ENCODE measurements around the gene LRFN4.

Gene LRFN4

GRCh38 chr11:66866007-66866406 lies 9.1 kb downstream of the LRFN4 start:
- H3K9me3 ChIP-seq (ENCODE audit: low read length): no peaks in the 10 kb centered on the region
- H3K4me1 ChIP-seq (ENCODE audit: insufficient read depth, low read length): peaks cover 2% of the 10 kb centered on the region
- H3K36me3 ChIP-seq (ENCODE audit: insufficient read depth, low read length): no peaks in the 10 kb centered on the region
- no peak overlapping the region for H3K4me3 ChIP-seq (ENCODE audit: low read length)
- no peaks in the 10 kb centered on the region for H3K27me3 ChIP-seq (ENCODE audit: insufficient read depth, low read length)
- H2AFZ ChIP-seq (ENCODE audit: low read depth, low read length): no peak overlapping the region

GRCh38 chr11:66866511-66866986 lies 9.7 kb downstream of the LRFN4 start:
- Histone ChIP-seq H3K9me3 (ENCODE audit: low read length) (no peaks in the 10 kb centered on the region), H3K4me1 (ENCODE audit: insufficient read depth, low read length) (peaks cover 2% of the 10 kb centered on the region), H3K4me3 (ENCODE audit: low read length) (no peak overlapping the region), H2AFZ (ENCODE audit: low read depth, low read length) (no peak overlapping the region), H3K36me3 (ENCODE audit: insufficient read depth, low read length) (no peaks in the 10 kb centered on the region), H3K27me3 (ENCODE audit: insufficient read depth, low read length) (no peaks in the 10 kb centered on the region)

GRCh38 chr11:66867425-66868040 lies 10.7 kb downstream of the LRFN4 start:
- H2AFZ ChIP-seq (ENCODE audit: low read depth, low read length): no peak overlapping the region
- no peaks in the 10 kb centered on the region for H3K9me3 ChIP-seq (ENCODE audit: low read length)
- peaks cover 2% of the 10 kb centered on the region for H3K4me1 ChIP-seq (ENCODE audit: insufficient read depth, low read length)
- no peak overlapping the region for H3K4me3 ChIP-seq (ENCODE audit: low read length)
- H3K36me3 ChIP-seq (ENCODE audit: insufficient read depth, low read length): no peaks in the 10 kb centered on the region
- H3K27me3 ChIP-seq (ENCODE audit: insufficient read depth, low read length): no peaks in the 10 kb centered on the region

GRCh38 chr11:66868082-66868725 lies 11.3 kb downstream of the LRFN4 start:
- no peak overlapping the region for H2AFZ ChIP-seq (ENCODE audit: low read depth, low read length)
- H3K4me1 ChIP-seq (ENCODE audit: insufficient read depth, low read length): peaks cover 2% of the 10 kb centered on the region
- H3K36me3 ChIP-seq (ENCODE audit: insufficient read depth, low read length): no peaks in the 10 kb centered on the region
- H3K9me3 ChIP-seq (ENCODE audit: low read length): no peaks in the 10 kb centered on the region
- H3K4me3 ChIP-seq (ENCODE audit: low read length): no peak overlapping the region
- H3K27me3 ChIP-seq (ENCODE audit: insufficient read depth, low read length): no peaks in the 10 kb centered on the region

GRCh38 chr11:66868726-66869566 lies 12.1 kb downstream of the LRFN4 start:
- peaks cover 2% of the 10 kb centered on the region for H3K4me1 ChIP-seq (ENCODE audit: insufficient read depth, low read length)
- no peaks in the 10 kb centered on the region for H3K9me3 ChIP-seq (ENCODE audit: low read length)
- H3K36me3 ChIP-seq (ENCODE audit: insufficient read depth, low read length): no peaks in the 10 kb centered on the region
- no peak overlapping the region for H2AFZ ChIP-seq (ENCODE audit: low read depth, low read length)
- H3K4me3 ChIP-seq (ENCODE audit: low read length): no peak overlapping the region
- no peaks in the 10 kb centered on the region for H3K27me3 ChIP-seq (ENCODE audit: insufficient read depth, low read length)

GRCh38 chr11:66869567-66869870 lies 12.7 kb downstream of the LRFN4 start:
- no peaks in the 10 kb centered on the region for H3K36me3 ChIP-seq (ENCODE audit: insufficient read depth, low read length)

GRCh38 chr11:66870131-66870530 lies 13.3 kb downstream of the LRFN4 start:
- H3K4me1 ChIP-seq (ENCODE audit: insufficient read depth, low read length): no peaks in the 10 kb centered on the region
- H2AFZ ChIP-seq (ENCODE audit: low read depth, low read length): no peak overlapping the region
- H3K9me3 ChIP-seq (ENCODE audit: low read length): no peaks in the 10 kb centered on the region
- no peaks in the 10 kb centered on the region for H3K27me3 ChIP-seq (ENCODE audit: insufficient read depth, low read length)
- H3K36me3 ChIP-seq (ENCODE audit: insufficient read depth, low read length): no peaks in the 10 kb centered on the region
- no peak overlapping the region for H3K4me3 ChIP-seq (ENCODE audit: low read length)

More at GRCh38 chr11:66869567-66869870, 12.7 kb downstream of the LRFN4 start:
- no peak overlapping the region for H3K4me3 ChIP-seq (ENCODE audit: low read length)
- H3K9me3 ChIP-seq (ENCODE audit: low read length): no peaks in the 10 kb centered on the region
- H3K4me1 ChIP-seq (ENCODE audit: insufficient read depth, low read length): no peaks in the 10 kb centered on the region
- no peak overlapping the region for H2AFZ ChIP-seq (ENCODE audit: low read depth, low read length)
- no peaks in the 10 kb centered on the region for H3K27me3 ChIP-seq (ENCODE audit: insufficient read depth, low read length)

GRCh38 chr11:66870616-66871520 lies 14.0 kb downstream of the LRFN4 start:
- Histone ChIP-seq H3K4me1 (ENCODE audit: insufficient read depth, low read length) (peaks cover 7% of the 10 kb centered on the region), H3K4me3 (ENCODE audit: low read length) (no peak overlapping the region), H3K9me3 (ENCODE audit: low read length) (no peaks in the 10 kb centered on the region), H2AFZ (ENCODE audit: low read depth, low read length) (no peak overlapping the region), H3K36me3 (ENCODE audit: insufficient read depth, low read length) (no peaks in the 10 kb centered on the region), H3K27me3 (ENCODE audit: insufficient read depth, low read length) (no peaks in the 10 kb centered on the region)

- Histone ChIP-seq H3K4me3 (ENCODE audit: low read length) (no peak overlapping the region), H3K36me3 (ENCODE audit: insufficient read depth, low read length) (no peaks in the 10 kb centered on the region), H2AFZ (ENCODE audit: low read depth, low read length) (no peak overlapping the region), H3K4me1 (ENCODE audit: insufficient read depth, low read length) (peaks cover 10% of the 10 kb centered on the region), H3K27me3 (ENCODE audit: insufficient read depth, low read length) (no peaks in the 10 kb centered on the region), H3K9me3 (ENCODE audit: low read length) (no peaks in the 10 kb centered on the region)
Observed at GRCh38 chr11:66871521-66871901, 14.6 kb downstream of the LRFN4 start.

GRCh38 chr11:66874232-66874631 lies 17.4 kb downstream of the LRFN4 start:
- Histone ChIP-seq H3K9me3 (ENCODE audit: low read length) (no peaks in the 10 kb centered on the region), H3K27me3 (ENCODE audit: insufficient read depth, low read length) (no peaks in the 10 kb centered on the region), H3K36me3 (ENCODE audit: insufficient read depth, low read length) (no peaks in the 10 kb centered on the region), H3K4me1 (ENCODE audit: insufficient read depth, low read length) (peaks cover 10% of the 10 kb centered on the region), H3K4me3 (ENCODE audit: low read length) (no peak overlapping the region), H2AFZ (ENCODE audit: low read depth, low read length) (no peak overlapping the region)

- Histone ChIP-seq H3K9me3 (ENCODE audit: low read length) (no peaks in the 10 kb centered on the region), H3K27me3 (ENCODE audit: insufficient read depth, low read length) (no peaks in the 10 kb centered on the region), H2AFZ (ENCODE audit: low read depth, low read length) (no peak overlapping the region), H3K4me1 (ENCODE audit: insufficient read depth, low read length) (peaks cover 14% of the 10 kb centered on the region), H3K36me3 (ENCODE audit: insufficient read depth, low read length) (no peaks in the 10 kb centered on the region), H3K4me3 (ENCODE audit: low read length) (no peak overlapping the region)
Observed at GRCh38 chr11:66875378-66875777, 18.5 kb downstream of the LRFN4 start.

GRCh38 chr11:66877588-66878385 lies 20.9 kb downstream of the LRFN4 start:
- Histone ChIP-seq H3K4me1 (ENCODE audit: insufficient read depth, low read length) (peaks cover 23% of the 10 kb centered on the region), H3K9me3 (ENCODE audit: low read length) (no peaks in the 10 kb centered on the region), H3K4me3 (ENCODE audit: low read length) (no peak overlapping the region), H3K27me3 (ENCODE audit: insufficient read depth, low read length) (no peaks in the 10 kb centered on the region), H3K36me3 (ENCODE audit: insufficient read depth, low read length) (no peaks in the 10 kb centered on the region), H2AFZ (ENCODE audit: low read depth, low read length) (no peak overlapping the region)
